Ovary (tissue), 9 donors: ENCODE results near the gene KIF6. TPM values are rescaled to one million over a fixed set of nuclear protein-coding genes. Genes with fewer than 3 reads are reported as not detected.

Experiments
- DNase-seq, 5 donors: peaks; one replicate each; pipeline ENCODE4 v3.0.0-alpha.2; 2019 to 2020
- H3K27ac ChIP-seq, 2 donors: fragments of 200-600 bp; one replicate each; pipeline versions ENCODE4 v1.5.1 to v1.8.0; 2019 to 2022
- H3K27me3 ChIP-seq: fragments of 200-600 bp; one replicate; pipeline ENCODE4 v1.8.0; 2022
- H3K36me3 ChIP-seq: fragments of 200-600 bp; sonication (generic); one replicate; pipeline ENCODE4 v1.5.1; 2019
- H3K4me1 ChIP-seq: one replicate; pipeline ENCODE4 v1.8.1; 2013; ENCODE audit warnings: mild to moderate bottlenecking, moderate library complexity; ENCODE audit not compliant: insufficient read depth
- H3K4me3 ChIP-seq: fragments of 200-600 bp; sonication (generic); one replicate; pipeline ENCODE4 v1.5.1; 2017
- H3K9me3 ChIP-seq, 2 donors: fragments of 200-600 bp in 1 of 2; sonication (generic) in 1 of 2; one replicate each; pipeline versions ENCODE4 v1.5.1 to v1.8.1; 2013 to 2019; ENCODE audit warnings: mild to moderate bottlenecking in 1 of 2, moderate library complexity in 1 of 2
- EP300 ChIP-seq: sonication (generic); formaldehyde crosslinking; IDR thresholded peaks from one replicate; pipeline ENCODE4 v1.6.1; 2017; ENCODE audit warnings: antibody characterized with exemption
- POLR2A ChIP-seq: fragments of 450-650 bp; IDR thresholded peaks from one replicate; pipeline ENCODE4 v1.6.1; 2017; ENCODE audit warnings: antibody characterized with exemption, mild to moderate bottlenecking, moderate library complexity
- WGBS, 3 donors: extraction: QIAGEN DNeasy Blood & Tissue Kit in 1 of 3; methylation state at CpG; one replicate each; pipeline versions ENCODE4 v1.1.5 to v1.1.7; 2013 to 2017; 5-methylcytosine and 5-hydroxymethylcytosine counted together
- intact Hi-C, 4 donors: fragments of 100-400 bp; cut with DNase I; formaldehyde crosslinking; loops; one replicate each; pipeline versions ENCODE4 v1.11.0 to v1.15.1; 2022 to 2023
- polyA plus RNA-seq, 2 donors: library from polyadenylated mRNA; stranded (reverse); fragments of 200-250 nt in 1 of 2; fragments of 350-450 nt in 1 of 2; fragmentation: Illumina TruSeq in 1 of 2; extraction: RNeasy Lipid Tissue Mini Kit (QIAGEN cat#74804) in 1 of 2; gene quantifications; one replicate each; pipeline ENCODE4 v1.2.3, GENCODE V29; 2013 to 2014
- total RNA-seq, 7 donors: library from RNA; depleted of rRNA in 2 of 7; stranded (reverse); fragments of >200 nt in 2 of 7; fragmentation: NEBNext Ultra II Directional in 3 of 7; extraction: Animal tissue kit (Norgen Biotek cat#: 25700) in 3 of 7; gene quantifications; one replicate each; pipeline versions ENCODE4 v1.1.0 to v1.2.4, GENCODE V29; 2016 to 2023
- TF ChIP-seq, protein P1 (sequence below), 3 donors: fragments of 450-650 bp in 2 of 3; fragments of 200-600 bp in 1 of 3; IDR thresholded peaks; one replicate each; pipeline versions ENCODE4 v1.5.1 to v1.8.0; 2016 to 2022; ENCODE audit warnings: antibody characterized with exemption in 3 of 3, mild to moderate bottlenecking in 1 of 3
- donor health status: DM: no; HTN: no; CAD: no; lungs with moderate emphysema.
- donor health status: DM: no; HTN: no; CAD: no.
- donor health status: Bipolar disorder and iron deficiency.
- donor health status: DM: yes; HTN: yes; CAD: no.
- donor health status: DM: no; HTN: no; CAD: no.
- donor health status: DM: yes; HTN: yes; CAD: no.

KIF6 gene
- total and polyA plus RNA-seq, 9 donors = 0.12 to 2.1 (median 0.82) TPM

DNA sequence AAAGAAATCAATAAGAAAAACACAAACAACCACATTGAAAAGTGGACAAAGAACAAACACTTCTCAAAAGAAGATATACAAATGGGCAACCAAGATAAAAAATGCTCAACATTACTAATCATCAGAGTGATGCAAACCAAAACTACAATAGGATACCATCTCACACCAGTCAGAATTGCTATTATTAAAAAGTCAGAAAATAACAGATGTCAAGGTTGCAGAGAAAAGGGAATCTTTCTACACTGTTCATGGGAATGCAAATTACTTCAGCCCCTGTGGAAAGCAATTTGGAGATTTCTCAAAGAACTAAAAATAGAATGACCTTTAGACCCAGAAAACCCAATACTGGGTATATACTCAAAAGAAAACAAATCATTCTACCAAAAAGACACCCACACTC, 29.8 kb downstream of the KIF6 start:
- no peak overlapping the region for H3K4me3 ChIP-seq
- no peaks in the 10 kb centered on the region for H3K4me1 ChIP-seq
- H3K36me3 ChIP-seq = no peaks in the 10 kb centered on the region
- intact Hi-C loops = no loop called here
- no peak overlapping the region for H3K27ac ChIP-seq
- H3K9me3 ChIP-seq = no peaks in the 10 kb centered on the region
- no peaks in the 10 kb centered on the region for H3K27me3 ChIP-seq
- TF ChIP-seq EP300 = no peak
- no peak for TF ChIP-seq POLR2A
- TF ChIP-seq, protein P1, sequence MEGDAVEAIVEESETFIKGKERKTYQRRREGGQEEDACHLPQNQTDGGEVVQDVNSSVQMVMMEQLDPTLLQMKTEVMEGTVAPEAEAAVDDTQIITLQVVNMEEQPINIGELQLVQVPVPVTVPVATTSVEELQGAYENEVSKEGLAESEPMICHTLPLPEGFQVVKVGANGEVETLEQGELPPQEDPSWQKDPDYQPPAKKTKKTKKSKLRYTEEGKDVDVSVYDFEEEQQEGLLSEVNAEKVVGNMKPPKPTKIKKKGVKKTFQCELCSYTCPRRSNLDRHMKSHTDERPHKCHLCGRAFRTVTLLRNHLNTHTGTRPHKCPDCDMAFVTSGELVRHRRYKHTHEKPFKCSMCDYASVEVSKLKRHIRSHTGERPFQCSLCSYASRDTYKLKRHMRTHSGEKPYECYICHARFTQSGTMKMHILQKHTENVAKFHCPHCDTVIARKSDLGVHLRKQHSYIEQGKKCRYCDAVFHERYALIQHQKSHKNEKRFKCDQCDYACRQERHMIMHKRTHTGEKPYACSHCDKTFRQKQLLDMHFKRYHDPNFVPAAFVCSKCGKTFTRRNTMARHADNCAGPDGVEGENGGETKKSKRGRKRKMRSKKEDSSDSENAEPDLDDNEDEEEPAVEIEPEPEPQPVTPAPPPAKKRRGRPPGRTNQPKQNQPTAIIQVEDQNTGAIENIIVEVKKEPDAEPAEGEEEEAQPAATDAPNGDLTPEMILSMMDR (IDR thresholded peaks at IDR 0.05) = no peak
- no peak for DNase-seq

DNA sequence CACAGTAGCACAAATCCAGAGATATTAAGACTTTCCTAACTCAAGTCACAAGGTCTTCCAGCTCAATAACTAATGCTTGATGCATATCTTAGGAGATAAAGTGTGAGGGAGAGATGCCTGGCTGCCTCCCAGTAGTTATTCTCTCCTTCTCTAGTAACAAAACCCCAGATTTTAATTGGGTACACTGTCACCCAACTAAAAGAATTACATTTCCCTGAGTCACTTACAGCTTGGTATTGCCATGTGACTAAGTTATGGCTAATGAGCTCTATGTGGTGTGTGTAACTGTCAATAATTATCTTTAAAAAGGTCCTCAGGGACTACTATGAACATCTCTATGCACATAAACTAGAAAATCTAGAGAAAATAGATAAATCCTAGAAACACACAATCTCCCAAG, 32.0 kb downstream of the KIF6 start:
- TF ChIP-seq EP300 (no peak), POLR2A (no peak)
- TF ChIP-seq, protein P1 (IDR thresholded peaks at IDR 0.05) = no peak

DNA sequence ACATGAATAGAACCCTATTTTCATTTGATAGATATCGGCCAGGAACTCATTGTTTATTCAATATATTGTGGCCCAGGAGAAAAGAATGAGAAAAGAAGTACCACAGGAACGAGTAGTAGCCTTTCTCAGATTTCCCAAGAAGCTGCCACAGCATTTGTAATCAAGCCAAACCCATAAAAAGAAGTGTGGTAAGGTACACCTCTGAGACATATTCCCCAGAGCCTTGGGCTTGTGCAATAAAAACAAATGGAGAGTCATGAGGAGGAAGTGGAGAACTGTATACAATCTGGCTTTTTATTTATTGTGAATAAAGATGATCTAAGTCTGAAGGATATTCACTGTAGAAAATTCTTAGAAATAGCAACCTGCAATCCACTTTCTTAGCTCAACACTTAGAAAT, 36.7 kb downstream of the KIF6 start:
- no peaks in the 10 kb centered on the region for H3K36me3 ChIP-seq
- no peaks in the 10 kb centered on the region for H3K27me3 ChIP-seq
- H3K27ac ChIP-seq = no peak overlapping the region
- 73 to 88% (median 76%) methylated on average over 2 of the region's 2 CpGs for WGBS, 3 donors
- no peaks in the 10 kb centered on the region for H3K9me3 ChIP-seq
- intact Hi-C loops = no loop called here
- TF ChIP-seq POLR2A (no peak), EP300 (no peak)
- TF ChIP-seq, protein P1 (IDR thresholded peaks at IDR 0.05) = no peak
- H3K4me1 ChIP-seq = no peaks in the 10 kb centered on the region
- no peak overlapping the region for H3K4me3 ChIP-seq
- no peak for DNase-seq

More for the DNA sequence above, 32.0 kb downstream of the KIF6 start:
- H3K36me3 ChIP-seq = no peaks in the 10 kb centered on the region
- no peaks in the 10 kb centered on the region for H3K9me3 ChIP-seq
- H3K27ac ChIP-seq = no peak overlapping the region
- no peaks in the 10 kb centered on the region for H3K27me3 ChIP-seq
- intact Hi-C loops = no loop called here
- H3K4me1 ChIP-seq = no peaks in the 10 kb centered on the region
- DNase-seq = no peak
- H3K4me3 ChIP-seq = no peak overlapping the region

DNA sequence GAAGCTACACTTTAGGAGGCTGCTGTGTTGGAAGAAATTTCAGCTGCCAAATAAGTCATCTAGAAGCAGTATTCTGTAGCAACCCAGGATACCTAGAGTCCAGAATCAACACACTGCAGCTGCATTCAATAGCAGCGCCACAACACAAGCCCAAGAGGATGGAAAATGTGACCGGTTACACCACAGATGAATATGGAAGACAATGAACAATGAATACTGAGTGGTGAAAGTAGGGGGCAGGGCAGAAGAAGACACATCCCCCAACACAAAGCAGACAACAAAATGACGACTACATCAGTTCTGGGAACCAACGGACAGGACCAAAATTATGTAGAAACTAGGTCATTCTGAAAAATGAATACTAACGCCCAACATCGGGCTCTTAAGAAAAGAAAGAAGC, 38.2 kb downstream of the KIF6 start:
- no peak overlapping the region for H3K27ac ChIP-seq
- WGBS, 3 donors = 82 to 88% (median 82%) methylated on average over 6 of the region's 6 CpGs
- intact Hi-C loops = no loop called here
- no peaks in the 10 kb centered on the region for H3K9me3 ChIP-seq
- H3K4me1 ChIP-seq = no peaks in the 10 kb centered on the region
- no peaks in the 10 kb centered on the region for H3K36me3 ChIP-seq
- TF ChIP-seq EP300 (no peak), POLR2A (no peak)
- TF ChIP-seq, protein P1 (IDR thresholded peaks at IDR 0.05) = no peak
- no peak overlapping the region for H3K4me3 ChIP-seq
- H3K27me3 ChIP-seq = no peaks in the 10 kb centered on the region
- DNase-seq = no peak

- intact Hi-C loops = no loop called here
- no peaks in the 10 kb centered on the region for H3K4me1 ChIP-seq
- DNase-seq = no peak
- no peaks in the 10 kb centered on the region for H3K9me3 ChIP-seq
- no peak overlapping the region for H3K4me3 ChIP-seq
- H3K27me3 ChIP-seq = no peaks in the 10 kb centered on the region
- no peaks in the 10 kb centered on the region for H3K36me3 ChIP-seq
- 88 to 95% (median 90%) methylated on average over 1 of the region's 1 CpG for WGBS, 3 donors
- no peak overlapping the region for H3K27ac ChIP-seq
- TF ChIP-seq, protein P1 (IDR thresholded peaks at IDR 0.05) = no peak
- TF ChIP-seq EP300 = no peak
- TF ChIP-seq POLR2A = no peak
Observed at GRCh38 chr6:39685938-39686337, 39.3 kb downstream of the KIF6 start.
